ENCODE results near the gene CCDC33. TPM values are rescaled to one million over a fixed set of nuclear protein-coding genes. Genes with fewer than 3 reads are reported as not detected.

The CCDC33 gene
- total and polyA plus RNA-seq, 3 experiments from 2014 or later, result not detected

GRCh38 chr15:74253211-74253921, 17.2 kb downstream of the CCDC33 start:
- ChIA-PET CTCF (no interaction called here), POLR2A (no interaction called here)
- no peaks in the 10 kb centered on the region for H3K27me3 ChIP-seq (ENCODE audit: insufficient read depth, low read length, poor library complexity, severe bottlenecking)
- H3K9me3 ChIP-seq (ENCODE audit: low read length), result no peaks in the 10 kb centered on the region
- no peaks in the 10 kb centered on the region for H3K36me3 ChIP-seq (ENCODE audit: insufficient read depth, low read length)
- Mint-ChIP-seq H3K4me1 (no peaks in the 10 kb centered on the region), H3K27me3 (peaks cover 3 to 22% of the 10 kb centered on the region in 2 donors), H3K9me3 (no peaks in the 10 kb centered on the region), H3K27ac (no peak overlapping the region), H3K36me3 (no peaks in the 10 kb centered on the region), H3K4me3 (no peak overlapping the region)
- DNase-seq, result no peak
- no peaks in the 10 kb centered on the region for H3K4me1 ChIP-seq (ENCODE audit: insufficient read depth, low read length)
- H3K4me3 ChIP-seq (ENCODE audit: low read length), result no peak overlapping the region
- H3K27ac ChIP-seq (ENCODE audit: low read depth, low read length), result no peak overlapping the region

DNA sequence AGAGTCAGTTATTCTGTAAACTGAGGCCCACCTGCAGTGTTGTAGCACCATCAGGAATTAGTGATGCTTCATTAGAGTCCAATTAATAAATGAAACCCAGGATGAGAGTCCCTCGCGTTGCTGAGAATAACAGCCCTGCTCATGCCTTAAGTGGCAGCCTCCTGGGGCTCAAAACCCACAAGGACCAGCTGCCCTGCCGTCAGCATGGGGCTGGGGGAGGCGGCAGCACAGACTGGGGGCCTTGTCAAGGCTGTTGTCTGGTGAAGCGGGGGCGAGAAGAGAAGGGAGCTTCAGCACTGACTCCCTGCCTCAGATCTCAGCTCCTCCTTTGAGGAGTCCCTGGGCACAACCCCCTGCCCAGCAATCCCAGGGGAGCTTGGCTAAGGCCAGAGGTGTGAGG, 21.0 kb downstream of the CCDC33 start:
- H3K27me3 ChIP-seq (ENCODE audit: insufficient read depth, low read length, poor library complexity, severe bottlenecking), result no peaks in the 10 kb centered on the region
- ChIA-PET CTCF (no interaction called here), POLR2A (no interaction called here)
- H3K9me3 ChIP-seq (ENCODE audit: low read length), result no peaks in the 10 kb centered on the region
- no peak for DNase-seq
- H3K4me1 ChIP-seq (ENCODE audit: insufficient read depth, low read length), result no peaks in the 10 kb centered on the region
- H3K36me3 Mint-ChIP-seq, result no peaks in the 10 kb centered on the region
- H3K27me3 Mint-ChIP-seq, result peaks cover 9 to 36% of the 10 kb centered on the region in 2 donors
- no peak overlapping the region for H3K4me3 ChIP-seq (ENCODE audit: low read length)
- H3K36me3 ChIP-seq (ENCODE audit: insufficient read depth, low read length), result no peaks in the 10 kb centered on the region
- H3K4me3 Mint-ChIP-seq, result no peak overlapping the region
- H3K27ac Mint-ChIP-seq, result no peak overlapping the region
- no peaks in the 10 kb centered on the region for H3K9me3 Mint-ChIP-seq
- no peak overlapping the region for H3K27ac ChIP-seq (ENCODE audit: low read depth, low read length)
- no peaks in the 10 kb centered on the region for H3K4me1 Mint-ChIP-seq

DNA sequence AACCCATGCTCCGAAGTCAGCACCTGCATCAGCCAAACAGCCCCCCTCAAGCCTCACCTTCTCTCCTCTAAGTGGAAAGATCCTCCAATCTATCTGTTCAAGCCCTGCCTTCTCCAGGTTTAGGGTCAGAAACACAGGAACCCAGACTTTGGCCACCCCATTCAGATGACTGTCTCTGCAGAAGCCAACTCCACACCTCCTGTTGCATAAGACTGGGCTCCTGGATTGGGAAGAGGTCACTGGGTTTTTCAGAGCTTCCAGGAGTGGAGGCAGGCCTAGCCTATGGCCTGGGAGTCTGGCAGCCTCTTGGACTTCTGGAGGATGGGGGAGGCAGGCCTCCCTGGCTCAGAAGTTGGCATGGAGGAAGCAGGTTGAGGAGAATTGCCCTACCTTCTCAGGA, 21.5 kb downstream of the CCDC33 start:
- H3K27ac ChIP-seq (ENCODE audit: low read depth, low read length), result no peak overlapping the region
- no peak overlapping the region for H3K4me3 ChIP-seq (ENCODE audit: low read length)
- no peak for DNase-seq
- H3K27me3 ChIP-seq (ENCODE audit: insufficient read depth, low read length, poor library complexity, severe bottlenecking), result no peaks in the 10 kb centered on the region
- H3K9me3 Mint-ChIP-seq, result no peaks in the 10 kb centered on the region
- H3K9me3 ChIP-seq (ENCODE audit: low read length), result no peaks in the 10 kb centered on the region
- no peaks in the 10 kb centered on the region for H3K4me1 ChIP-seq (ENCODE audit: insufficient read depth, low read length)
- CTCF ChIA-PET, result no interaction called here
- no peaks in the 10 kb centered on the region for H3K4me1 Mint-ChIP-seq
- POLR2A ChIA-PET, result no interaction called here
- H3K4me3 Mint-ChIP-seq, result no peak overlapping the region
- no peaks in the 10 kb centered on the region for H3K36me3 Mint-ChIP-seq
- H3K36me3 ChIP-seq (ENCODE audit: insufficient read depth, low read length), result no peaks in the 10 kb centered on the region
- peaks cover 10 to 37% of the 10 kb centered on the region in 2 donors for H3K27me3 Mint-ChIP-seq
- H3K27ac Mint-ChIP-seq, result no peak overlapping the region

DNA sequence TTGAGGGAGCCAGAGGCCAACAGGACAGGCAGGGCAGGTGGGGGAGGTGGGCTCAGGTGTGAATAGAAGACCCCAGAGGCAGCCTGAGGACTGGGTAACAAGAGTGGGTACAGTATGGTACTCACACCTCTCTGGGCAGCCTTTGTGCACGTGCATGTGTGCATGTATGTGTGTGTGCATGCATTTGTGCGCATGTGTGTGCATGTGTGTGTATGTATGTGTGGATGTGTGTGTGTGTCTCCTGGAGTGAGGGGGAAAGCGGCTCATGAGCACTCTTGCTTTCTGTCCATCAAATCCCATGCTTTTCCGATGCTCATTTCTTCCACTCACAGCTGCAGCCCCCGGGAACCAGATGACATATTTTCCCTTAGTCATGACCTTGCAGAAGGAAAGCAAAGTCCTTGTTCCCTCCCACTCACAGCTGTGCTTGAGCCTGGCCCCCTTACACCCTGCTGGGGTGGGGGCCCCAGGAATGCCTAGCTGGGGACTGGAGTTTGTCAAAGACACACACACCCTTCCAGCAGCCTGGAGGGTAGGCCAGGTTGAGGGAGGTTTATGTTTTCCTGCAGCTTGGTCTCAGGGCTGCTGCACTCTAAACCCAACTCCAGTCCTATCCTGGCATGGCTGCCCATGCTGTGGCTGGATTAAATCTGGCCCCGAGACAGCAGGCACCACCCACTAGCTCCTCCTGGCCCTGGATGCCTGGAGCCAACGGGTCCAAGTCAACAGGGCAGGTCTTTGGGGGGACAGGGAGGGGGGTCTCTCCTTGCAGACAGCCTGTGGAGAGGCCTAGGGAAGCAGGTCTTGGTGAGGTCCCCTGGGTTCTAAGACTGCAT, 22.5 kb downstream of the CCDC33 start:
- H3K4me1 Mint-ChIP-seq, result no peaks in the 10 kb centered on the region
- H3K9me3 Mint-ChIP-seq, result no peaks in the 10 kb centered on the region
- H3K4me3 Mint-ChIP-seq, result no peak overlapping the region
- no peak for DNase-seq
- POLR2A ChIA-PET, result no interaction called here
- H3K36me3 Mint-ChIP-seq, result no peaks in the 10 kb centered on the region
- no peaks in the 10 kb centered on the region for H3K4me1 ChIP-seq (ENCODE audit: insufficient read depth, low read length)
- H3K36me3 ChIP-seq (ENCODE audit: insufficient read depth, low read length), result no peaks in the 10 kb centered on the region
- H3K27ac ChIP-seq (ENCODE audit: low read depth, low read length), result no peak overlapping the region
- no peak overlapping the region for H3K27ac Mint-ChIP-seq
- CTCF ChIA-PET, result no interaction called here
- H3K27me3 Mint-ChIP-seq, result peaks cover 14 to 47% of the 10 kb centered on the region in 2 donors
- no peaks in the 10 kb centered on the region for H3K27me3 ChIP-seq (ENCODE audit: insufficient read depth, low read length, poor library complexity, severe bottlenecking)
- no peaks in the 10 kb centered on the region for H3K9me3 ChIP-seq (ENCODE audit: low read length)
- no peak overlapping the region for H3K4me3 ChIP-seq (ENCODE audit: low read length)

- Histone ChIP-seq H3K27me3 (ENCODE audit: insufficient read depth, low read length, poor library complexity, severe bottlenecking) (no peaks in the 10 kb centered on the region), H3K4me1 (ENCODE audit: insufficient read depth, low read length) (no peaks in the 10 kb centered on the region), H3K27ac (ENCODE audit: low read depth, low read length) (no peak overlapping the region), H3K36me3 (ENCODE audit: insufficient read depth, low read length) (no peaks in the 10 kb centered on the region), H3K9me3 (ENCODE audit: low read length) (no peaks in the 10 kb centered on the region), H3K4me3 (ENCODE audit: low read length) (no peak overlapping the region)
- Mint-ChIP-seq H3K36me3 (no peaks in the 10 kb centered on the region), H3K27ac (no peak overlapping the region), H3K9me3 (no peaks in the 10 kb centered on the region), H3K27me3 (peaks cover 16 to 50% of the 10 kb centered on the region in 2 donors), H3K4me3 (no peak overlapping the region), H3K4me1 (no peaks in the 10 kb centered on the region)
- CTCF ChIA-PET, result no interaction called here
- POLR2A ChIA-PET, result no interaction called here
- DNase-seq, result no peak
These were observed 23.1 kb downstream of the CCDC33 start for GRCh38 chr15:74259292-74259648.

- POLR2A ChIA-PET, result no interaction called here
- H3K4me1 Mint-ChIP-seq, result no peaks in the 10 kb centered on the region
- Histone ChIP-seq H3K36me3 (ENCODE audit: insufficient read depth, low read length) (no peaks in the 10 kb centered on the region), H3K4me1 (ENCODE audit: insufficient read depth, low read length) (no peaks in the 10 kb centered on the region), H3K4me3 (ENCODE audit: low read length) (no peak overlapping the region), H3K27ac (ENCODE audit: low read depth, low read length) (no peak overlapping the region), H3K9me3 (ENCODE audit: low read length) (no peaks in the 10 kb centered on the region), H3K27me3 (ENCODE audit: insufficient read depth, low read length, poor library complexity, severe bottlenecking) (no peaks in the 10 kb centered on the region)
- no peak for DNase-seq
- H3K4me3 Mint-ChIP-seq, result no peak overlapping the region
- CTCF ChIA-PET, result no interaction called here
- no peak overlapping the region for H3K27ac Mint-ChIP-seq
- peaks cover 16 to 48% of the 10 kb centered on the region in 2 donors for H3K27me3 Mint-ChIP-seq
- no peaks in the 10 kb centered on the region for H3K9me3 Mint-ChIP-seq
- no peaks in the 10 kb centered on the region for H3K36me3 Mint-ChIP-seq
These were observed 23.9 kb downstream of the CCDC33 start for GRCh38 chr15:74259821-74260607.

DNA sequence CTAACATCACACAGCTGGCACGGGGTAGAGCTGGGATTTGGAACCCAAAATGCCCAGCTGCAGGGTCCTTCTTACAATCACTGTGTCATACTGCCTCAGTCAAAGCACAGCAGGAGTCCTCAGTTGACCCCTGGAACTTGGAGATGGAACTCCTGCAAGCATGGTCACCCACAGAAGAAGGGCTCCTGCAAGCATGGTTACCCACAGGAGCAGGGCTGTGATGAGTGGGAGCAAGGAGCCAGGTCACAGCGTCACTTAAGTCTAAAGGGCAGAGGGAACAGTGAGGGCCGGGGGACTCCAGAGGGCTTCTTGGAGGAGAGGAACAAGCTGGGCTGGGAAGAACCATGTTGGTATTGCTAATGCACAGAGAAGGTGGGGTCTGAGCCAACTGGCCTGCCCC, 24.9 kb downstream of the CCDC33 start:
- ChIA-PET CTCF (no interaction called here), POLR2A (no interaction called here)
- Histone ChIP-seq H3K4me1 (ENCODE audit: insufficient read depth, low read length) (no peaks in the 10 kb centered on the region), H3K9me3 (ENCODE audit: low read length) (no peaks in the 10 kb centered on the region), H3K27ac (ENCODE audit: low read depth, low read length) (no peak overlapping the region), H3K36me3 (ENCODE audit: insufficient read depth, low read length) (no peaks in the 10 kb centered on the region), H3K27me3 (ENCODE audit: insufficient read depth, low read length, poor library complexity, severe bottlenecking) (no peaks in the 10 kb centered on the region), H3K4me3 (ENCODE audit: low read length) (no peak overlapping the region)
- Mint-ChIP-seq H3K9me3 (no peaks in the 10 kb centered on the region), H3K27ac (no peak overlapping the region), H3K4me1 (no peaks in the 10 kb centered on the region), H3K4me3 (no peak overlapping the region), H3K36me3 (no peaks in the 10 kb centered on the region), H3K27me3 (peaks cover 16 to 47% of the 10 kb centered on the region in 2 donors)
- no peak for DNase-seq

DNA sequence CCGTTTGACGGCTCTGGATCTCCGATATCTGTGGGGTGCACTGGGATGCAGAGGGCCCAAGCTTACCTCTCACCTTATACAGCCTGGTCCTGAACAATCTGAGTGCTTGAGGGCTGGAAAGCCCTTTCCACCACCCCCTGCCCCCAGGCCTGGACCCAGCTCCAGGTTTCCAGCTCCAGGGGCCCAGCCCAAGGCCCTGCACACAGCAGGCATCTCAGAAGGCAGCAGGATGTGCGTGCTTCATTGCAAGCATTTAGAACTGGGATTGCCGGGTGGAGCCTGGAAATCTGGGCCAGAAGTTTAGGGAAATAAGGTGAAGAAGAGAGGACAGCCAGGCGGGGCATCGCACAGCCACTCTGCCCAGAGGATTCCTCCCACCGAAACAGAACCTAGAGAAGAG, 25.6 kb downstream of the CCDC33 start:
- H3K9me3 ChIP-seq (ENCODE audit: low read length), result no peaks in the 10 kb centered on the region
- H3K36me3 ChIP-seq (ENCODE audit: insufficient read depth, low read length), result no peaks in the 10 kb centered on the region
- no peak overlapping the region for H3K4me3 Mint-ChIP-seq
- CTCF ChIA-PET, result no interaction called here
- H3K27me3 ChIP-seq (ENCODE audit: insufficient read depth, low read length, poor library complexity, severe bottlenecking), result no peaks in the 10 kb centered on the region
- H3K4me3 ChIP-seq (ENCODE audit: low read length), result no peak overlapping the region
- DNase-seq, result no peak
- peaks cover 21 to 51% of the 10 kb centered on the region in 2 donors for H3K27me3 Mint-ChIP-seq
- POLR2A ChIA-PET, result no interaction called here
- H3K4me1 ChIP-seq (ENCODE audit: insufficient read depth, low read length), result no peaks in the 10 kb centered on the region
- no peak overlapping the region for H3K27ac Mint-ChIP-seq
- no peak overlapping the region for H3K27ac ChIP-seq (ENCODE audit: low read depth, low read length)
- H3K9me3 Mint-ChIP-seq, result no peaks in the 10 kb centered on the region
- no peaks in the 10 kb centered on the region for H3K36me3 Mint-ChIP-seq
- no peaks in the 10 kb centered on the region for H3K4me1 Mint-ChIP-seq

Data from CD8-positive, alpha-beta memory T cell (primary cell).